ENCODE measurements around the gene GALP. TPM values are rescaled to one million over a fixed set of nuclear protein-coding genes. Genes with fewer than 3 reads are reported as not detected.
"Not testable (repeated sequence)": the region's sequence is repeated elsewhere in the genome, so short reads cannot be mapped to it uniquely, and the experiment has no call there.

GALP gene
- total RNA-seq, 2 donors from 2014 or later: not detected

DNA sequence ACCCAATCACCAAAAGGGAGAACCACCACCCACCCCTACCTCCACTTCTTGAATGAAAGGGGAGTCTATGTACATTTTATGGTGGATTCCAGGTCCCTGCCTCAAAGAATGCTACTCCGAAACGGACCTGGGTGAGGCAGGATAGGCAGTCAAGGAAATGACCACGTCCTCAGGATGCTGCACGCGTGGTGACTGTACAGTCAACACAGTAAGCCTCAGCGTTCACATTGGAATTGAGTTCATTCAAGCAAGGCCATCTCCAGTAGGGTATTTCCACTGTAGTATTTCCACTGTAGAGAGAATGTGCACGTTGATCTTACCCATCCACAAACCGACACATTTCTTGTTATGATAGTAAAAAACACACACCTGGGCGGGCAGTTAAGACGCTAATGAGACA is 43.2 kb downstream of the GALP start:
- ATAC-seq: no peak
- Mint-ChIP-seq H3K27ac (no peak overlapping the region), H3K27me3 (peaks cover 10 to 14% of the 10 kb centered on the region in 2 donors), H3K4me1 (ENCODE audit: low read depth in 2 of 2) (peaks cover 0 to 7% of the 10 kb centered on the region in 2 donors), H3K4me3 (no peak overlapping the region), H3K9me3 (no peaks in the 10 kb centered on the region), H3K36me3 (no peaks in the 10 kb centered on the region)
- no peak for DNase-seq (ENCODE audit: low spot score)

DNA sequence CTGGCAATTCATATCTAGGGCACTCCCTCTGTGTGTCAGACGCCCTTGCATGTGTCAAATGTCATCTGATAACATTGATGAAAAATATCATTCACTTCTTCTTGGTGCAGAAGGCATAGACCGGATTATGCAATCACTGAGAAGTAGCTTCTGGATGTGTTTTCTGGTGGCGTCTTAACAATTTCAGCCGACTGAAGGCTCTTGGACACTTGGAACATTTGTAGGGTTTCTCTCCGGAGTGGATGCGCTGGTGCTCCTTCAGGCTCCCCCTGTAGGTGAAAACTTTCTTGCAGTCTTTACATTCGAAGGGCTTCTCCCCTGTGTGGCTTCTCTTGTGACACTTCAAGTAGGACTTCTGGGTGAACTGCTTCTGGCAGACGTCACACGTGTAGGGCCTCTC is 45.6 kb downstream of the GALP start:
- not testable (repeated sequence) for H3K27me3 Mint-ChIP-seq; H3K36me3 Mint-ChIP-seq; H3K9me3 Mint-ChIP-seq; ATAC-seq; DNase-seq (ENCODE audit: low spot score); H3K4me3 Mint-ChIP-seq; H3K27ac Mint-ChIP-seq; H3K4me1 Mint-ChIP-seq (ENCODE audit: low read depth in 2 of 2)

DNA sequence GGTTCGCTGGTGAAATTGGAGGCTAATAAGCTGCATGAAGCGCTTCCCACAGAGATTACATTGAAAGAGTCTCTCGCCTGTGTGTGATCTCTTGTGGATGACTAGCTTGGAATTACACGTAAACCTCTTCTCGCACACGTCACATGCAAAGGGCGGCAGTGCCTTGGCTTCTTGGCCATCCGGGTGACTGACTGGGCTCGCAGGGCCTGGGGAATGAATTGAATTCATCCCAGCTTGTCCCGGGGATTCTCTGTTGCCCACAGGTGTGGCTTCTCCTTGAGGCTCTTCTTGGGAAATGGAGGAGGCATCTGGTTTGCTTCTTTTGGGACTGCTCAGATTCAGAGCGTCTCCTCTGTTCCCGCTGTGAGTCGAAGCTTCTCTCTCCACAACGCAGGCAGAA is 46.0 kb downstream of the GALP start:
- H3K4me3 Mint-ChIP-seq: no peak overlapping the region
- H3K4me1 Mint-ChIP-seq (ENCODE audit: low read depth in 2 of 2): peaks cover 0 to 2% of the 10 kb centered on the region in 2 donors
- peaks cover 3 to 7% of the 10 kb centered on the region in 2 donors for H3K27me3 Mint-ChIP-seq
- H3K9me3 Mint-ChIP-seq: no peaks in the 10 kb centered on the region
- DNase-seq (ENCODE audit: low spot score) (no peak), ATAC-seq (no peak)
- H3K27ac Mint-ChIP-seq: no peak overlapping the region
- H3K36me3 Mint-ChIP-seq: no peaks in the 10 kb centered on the region

DNA sequence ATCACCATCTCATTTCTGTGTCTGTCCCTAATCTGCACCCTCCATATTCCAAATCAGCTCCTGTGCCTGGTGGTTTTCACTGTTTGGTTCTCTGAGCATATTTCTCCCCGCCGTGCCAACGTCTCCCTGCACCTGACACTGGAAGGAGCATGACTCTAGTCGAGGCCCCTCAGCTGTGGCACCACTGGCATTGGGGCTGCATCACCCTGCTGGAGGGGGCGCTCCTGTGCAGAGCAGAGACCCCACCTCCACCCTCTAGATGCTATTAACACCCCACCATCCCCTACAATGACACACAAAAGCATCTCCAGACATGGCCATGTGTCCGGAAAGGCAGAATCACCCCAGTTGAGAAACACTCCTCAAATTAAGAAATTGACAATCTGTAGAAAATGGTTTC is 47.1 kb downstream of the GALP start:
- DNase-seq (ENCODE audit: low spot score) (no peak), ATAC-seq (no peak)
- Mint-ChIP-seq H3K36me3 (no peaks in the 10 kb centered on the region), H3K9me3 (no peaks in the 10 kb centered on the region), H3K4me1 (ENCODE audit: low read depth in 2 of 2) (peaks cover 0 to 2% of the 10 kb centered on the region in 2 donors), H3K27me3 (peaks cover 2 to 4% of the 10 kb centered on the region in 2 donors), H3K27ac (no peak overlapping the region), H3K4me3 (no peak overlapping the region)

DNA sequence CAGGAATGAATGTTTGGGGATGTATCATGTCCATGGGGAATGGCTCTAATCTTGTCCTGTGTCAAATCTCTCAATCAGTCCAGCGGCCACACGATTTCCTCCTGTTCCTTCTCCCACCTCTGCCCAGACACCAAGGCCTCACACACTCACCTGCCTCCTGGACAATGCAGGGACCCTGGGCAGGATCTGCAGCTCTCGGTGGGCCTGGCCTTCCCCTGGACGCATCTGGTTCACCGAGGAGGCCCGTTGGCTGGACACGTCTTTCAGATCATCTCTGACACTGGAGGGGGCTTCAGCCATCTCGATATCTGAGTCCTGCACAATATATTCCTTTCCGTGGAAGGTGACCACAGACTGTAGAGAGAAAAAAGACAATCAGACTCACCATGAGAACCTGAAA is 47.7 kb downstream of the GALP start:
- DNase-seq (ENCODE audit: low spot score): no peak
- no peaks in the 10 kb centered on the region for H3K9me3 Mint-ChIP-seq
- no peak overlapping the region for H3K4me3 Mint-ChIP-seq
- H3K36me3 Mint-ChIP-seq: no peaks in the 10 kb centered on the region
- ATAC-seq: no peak
- H3K27ac Mint-ChIP-seq: no peak overlapping the region
- H3K27me3 Mint-ChIP-seq: no peaks in the 10 kb centered on the region
- H3K4me1 Mint-ChIP-seq (ENCODE audit: low read depth in 2 of 2): no peaks in the 10 kb centered on the region

Other genes with a start within 250 kb of the GALP start
- not detected for gene NLRP13, start 243.7 kb upstream of the GALP start, total RNA-seq
- not detected for gene NLRP8, start 228.2 kb upstream of the GALP start, total RNA-seq
- gene NLRP5, start 189.2 kb upstream of the GALP start, total RNA-seq: not detected
- gene ZNF787, start 54.7 kb upstream of the GALP start, total RNA-seq: 10 to 100 TPM; 39.2 to 60.6 TPM
- gene ZNF444, start 34.7 kb upstream of the GALP start, total RNA-seq: 10 to 100 TPM; 23.2 to 50.6 TPM
- gene ZSCAN5B, start 21.8 kb downstream of the GALP start, total RNA-seq: not detected
- not detected for gene ZSCAN5C, start 26.3 kb downstream of the GALP start, total RNA-seq
- 1 to 10 TPM; 1.8 to 4.2 TPM for gene EDDM13, start 96.7 kb downstream of the GALP start, total RNA-seq
- 10 to 100 TPM in 1 of 2 donors, 1 to 10 TPM in 1; 9.9 to 16.8 TPM for gene ZSCAN5A, start 138.8 kb downstream of the GALP start, total RNA-seq
- gene ZNF582, start 217.5 kb downstream of the GALP start, total RNA-seq: 1 to 10 TPM in 1 of 2 donors, under 1 TPM in 1; 0.95 to 3.4 TPM
- gene ZNF583, start 228.3 kb downstream of the GALP start, total RNA-seq: 1 to 10 TPM; 3.1 to 3.2 TPM

Measured in natural killer cell treated with Interleukin-12 subunit alpha and Interleukin-12 subunit beta and Interleukin-15 and Interleukin-18, amount 100 ng/mL, for 72 hours (primary cell).